ENCODE data around the gene STXBP4. TPM values are rescaled to one million over a fixed set of nuclear protein-coding genes. Genes with fewer than 3 reads are reported as not detected.

The STXBP4 gene
- polyA plus RNA-seq, 1 of the 3 experiments (the other 2 are of a cell fraction), result 2.8 TPM

- DNase-seq, result no peak
- no peaks in the 10 kb centered on the region; the same call in 1 of the 2 replicates for H3K9me2 ChIP-seq
- ChIA-PET CTCF (interaction anchor here (0.6 to 1.6 kb wide), 4 partner anchors 23 to 174 kb away, joined by 3 read pairs; no protein-coding TSS in a partner anchor), POLR2A (no interaction called here)
- H2AFZ ChIP-seq (ENCODE audit: low read depth), result no peak overlapping the region
- peaks cover 2% of the 10 kb centered on the region in 2 experiments; a peak in 3 of 4 replicates for H3K4me1 ChIP-seq (ENCODE audit: control insufficient read depth in 1 of 2, insufficient read depth in 2 of 2, low read depth in 1 of 2, low read length in 1 of 2)
- 92% methylated on average over 2 of the region's 2 CpGs for WGBS (ENCODE audit: low lambda C conversion rate)
- no peak overlapping the region for H3K9ac ChIP-seq
- H3K9me3 ChIP-seq, result no peaks in the 10 kb centered on the region
- no peaks in the 10 kb centered on the region for H3F3A ChIP-seq (replicated peaks; ENCODE audit: insufficient read depth)
- TF ChIP-seq IRF3 (IDR thresholded peaks at IDR 0.05; ENCODE audit: low read depth, low read length), result no peak
- no peak for TF ChIP-seq RCOR1 (IDR thresholded peaks at IDR 0.05; ENCODE audit: low read length)
- TF ChIP-seq, protein P1, sequence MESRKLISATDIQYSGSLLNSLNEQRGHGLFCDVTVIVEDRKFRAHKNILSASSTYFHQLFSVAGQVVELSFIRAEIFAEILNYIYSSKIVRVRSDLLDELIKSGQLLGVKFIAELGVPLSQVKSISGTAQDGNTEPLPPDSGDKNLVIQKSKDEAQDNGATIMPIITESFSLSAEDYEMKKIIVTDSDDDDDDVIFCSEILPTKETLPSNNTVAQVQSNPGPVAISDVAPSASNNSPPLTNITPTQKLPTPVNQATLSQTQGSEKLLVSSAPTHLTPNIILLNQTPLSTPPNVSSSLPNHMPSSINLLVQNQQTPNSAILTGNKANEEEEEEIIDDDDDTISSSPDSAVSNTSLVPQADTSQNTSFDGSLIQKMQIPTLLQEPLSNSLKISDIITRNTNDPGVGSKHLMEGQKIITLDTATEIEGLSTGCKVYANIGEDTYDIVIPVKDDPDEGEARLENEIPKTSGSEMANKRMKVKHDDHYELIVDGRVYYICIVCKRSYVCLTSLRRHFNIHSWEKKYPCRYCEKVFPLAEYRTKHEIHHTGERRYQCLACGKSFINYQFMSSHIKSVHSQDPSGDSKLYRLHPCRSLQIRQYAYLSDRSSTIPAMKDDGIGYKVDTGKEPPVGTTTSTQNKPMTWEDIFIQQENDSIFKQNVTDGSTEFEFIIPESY (IDR thresholded peaks at IDR 0.05; ENCODE audit: borderline replicate concordance, low read depth), result no peak
- TF ChIP-seq SIN3A (IDR thresholded peaks at IDR 0.05; ENCODE audit: borderline replicate concordance, low read depth, low read length), result no peak
- TF ChIP-seq MXI1 (IDR thresholded peaks at IDR 0.05; ENCODE audit: low read depth, low read length), result no peak
- TF ChIP-seq POLR2AphosphoS5 (IDR thresholded peaks at IDR 0.05; ENCODE audit: low read depth, low read length), result no peak
- TF ChIP-seq FOXM1 (IDR thresholded peaks at IDR 0.05; ENCODE audit: low read depth), result no peak
- TF ChIP-seq FOXJ3 (CRISPR knock-in tag; IDR thresholded peaks at IDR 0.05), result no peak
- no peak for TF ChIP-seq NFIC (IDR thresholded peaks at IDR 0.05; ENCODE audit: borderline replicate concordance)
- TF ChIP-seq SMC3 (IDR thresholded peaks at IDR 0.05; ENCODE audit: low read depth, low read length), result no peak
- TF ChIP-seq TEAD4 (IDR thresholded peaks at IDR 0.05; ENCODE audit: borderline replicate concordance, insufficient read depth), result no peak
- TF ChIP-seq EZH2phosphoT487 (IDR thresholded peaks at IDR 0.05; ENCODE audit: borderline replicate concordance, low read depth), result no peak
- no peak for TF ChIP-seq MEF2A (IDR thresholded peaks at IDR 0.05; ENCODE audit: borderline replicate concordance, low read depth)
- no peak for TF ChIP-seq TAF1 (IDR thresholded peaks at IDR 0.05; ENCODE audit: borderline replicate concordance, low read depth, low read length)
- TF ChIP-seq RAD21 (IDR thresholded peaks at IDR 0.05; ENCODE audit: low read length), result no peak
- TF ChIP-seq, protein P2, sequence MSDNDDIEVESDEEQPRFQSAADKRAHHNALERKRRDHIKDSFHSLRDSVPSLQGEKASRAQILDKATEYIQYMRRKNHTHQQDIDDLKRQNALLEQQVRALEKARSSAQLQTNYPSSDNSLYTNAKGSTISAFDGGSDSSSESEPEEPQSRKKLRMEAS (IDR thresholded peaks at IDR 0.05; ENCODE audit: low read depth), result no peak
- no peak for TF ChIP-seq GABPA (IDR thresholded peaks at IDR 0.05; ENCODE audit: low read depth)
- H4K20me1 ChIP-seq (ENCODE audit: insufficient read depth), result no peaks in the 10 kb centered on the region
- H3K79me2 ChIP-seq (ENCODE audit: insufficient read depth), result no peaks in the 10 kb centered on the region
- H3K27ac ChIP-seq (ENCODE audit: low read depth in 2 of 2, low read length in 1 of 2), result no peak overlapping the region
- no peaks in the 10 kb centered on the region for H3K27me3 ChIP-seq (ENCODE audit: insufficient read depth)
- H3K36me3 ChIP-seq (replicated peaks in 1 of 2; ENCODE audit: control insufficient read depth in 1 of 2, insufficient read depth in 2 of 2, low read length in 1 of 2), result peaks cover 0 to 2% of the 10 kb centered on the region in 2 experiments
- H3K4me3 ChIP-seq (ENCODE audit: low read depth in 2 of 2, low read length in 1 of 2), result no peak overlapping the region
- no peak overlapping the region for H3K4me2 ChIP-seq
Measured at GRCh38 chr17:55122114-55122513, 153.5 kb downstream of the STXBP4 start.
